SK-N-DZ (cell line): ENCODE data around the gene SMOC2.

Experiments used
- DNase-seq: peaks from one replicate; pipeline ENCODE4 v3.0.0-alpha.2; 2015; ENCODE audit warnings: low spot score

The SMOC2 gene

GRCh38 chr6:168516944-168517741 is 76.2 kb downstream of the SMOC2 start:
- DNase-seq: no peak

GRCh38 chr6:168517742-168518347 is 76.9 kb downstream of the SMOC2 start:
- no peak for DNase-seq

- DNase-seq: no peak
Observed at GRCh38 chr6:168518348-168518745, 77.4 kb downstream of the SMOC2 start.

DNA sequence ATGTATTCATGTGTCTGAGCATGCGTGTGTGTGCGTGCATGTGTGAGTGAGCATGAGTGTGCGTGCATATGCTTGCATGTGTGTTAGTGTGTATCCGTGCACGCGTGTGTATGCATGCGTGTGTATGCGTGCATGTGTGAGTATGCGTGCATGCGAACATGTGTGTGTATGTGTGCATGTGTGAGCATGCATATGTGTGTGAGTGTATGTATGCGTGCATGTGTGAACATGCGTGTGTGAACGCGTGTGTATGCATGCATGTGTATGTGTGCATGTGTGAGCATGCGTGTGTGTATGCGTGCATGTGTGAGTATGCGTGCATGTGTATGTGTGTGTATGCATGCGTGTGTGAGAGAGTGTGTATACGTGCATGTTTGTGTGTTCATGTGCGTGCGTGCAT is 77.9 kb downstream of the SMOC2 start:
- no peak for DNase-seq

GRCh38 chr6:168520233-168520632 is 79.2 kb downstream of the SMOC2 start:
- DNase-seq: no peak

DNA sequence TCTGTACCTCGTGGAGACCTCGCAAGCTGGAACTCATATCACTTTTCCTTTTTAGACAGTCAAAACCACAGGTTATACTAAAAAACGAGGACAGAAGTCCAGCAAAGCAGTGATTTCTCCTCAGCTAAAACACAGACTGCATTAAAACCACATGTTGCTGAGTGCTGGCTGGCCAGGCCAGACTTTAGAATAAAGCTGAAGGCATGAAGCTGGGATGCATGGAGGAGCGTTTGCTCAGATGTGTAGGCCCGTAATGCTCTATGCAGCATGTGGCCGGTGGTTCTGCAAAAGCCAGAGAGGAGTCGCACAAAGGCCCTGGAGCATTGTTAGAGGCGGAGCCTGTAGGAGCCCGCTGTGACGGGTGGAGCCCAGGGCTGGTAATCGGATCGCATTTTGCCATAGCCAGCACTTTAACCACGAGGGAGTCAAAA is 83.6 kb downstream of the SMOC2 start:
- DNase-seq: no peak

DNA sequence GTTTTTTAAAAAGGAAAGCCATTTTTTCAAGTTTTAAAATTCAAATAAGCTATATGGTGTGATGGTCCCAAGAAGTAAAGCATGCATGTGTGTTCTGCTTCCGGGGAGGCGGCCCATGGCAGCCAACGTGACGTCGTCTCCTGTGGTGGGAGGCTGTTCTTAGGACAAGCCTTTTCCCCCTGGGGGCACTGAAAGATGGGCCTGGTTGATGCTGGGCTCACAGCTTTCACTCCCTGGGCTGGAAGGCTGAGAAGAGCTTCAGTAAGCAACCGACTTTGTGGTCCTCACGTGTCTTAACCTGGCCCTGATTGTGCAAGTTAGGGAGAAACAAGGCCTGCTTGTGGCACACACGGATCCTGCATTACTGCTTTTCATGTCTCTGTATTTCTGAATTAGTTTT is 84.1 kb downstream of the SMOC2 start:
- DNase-seq: no peak

DNA sequence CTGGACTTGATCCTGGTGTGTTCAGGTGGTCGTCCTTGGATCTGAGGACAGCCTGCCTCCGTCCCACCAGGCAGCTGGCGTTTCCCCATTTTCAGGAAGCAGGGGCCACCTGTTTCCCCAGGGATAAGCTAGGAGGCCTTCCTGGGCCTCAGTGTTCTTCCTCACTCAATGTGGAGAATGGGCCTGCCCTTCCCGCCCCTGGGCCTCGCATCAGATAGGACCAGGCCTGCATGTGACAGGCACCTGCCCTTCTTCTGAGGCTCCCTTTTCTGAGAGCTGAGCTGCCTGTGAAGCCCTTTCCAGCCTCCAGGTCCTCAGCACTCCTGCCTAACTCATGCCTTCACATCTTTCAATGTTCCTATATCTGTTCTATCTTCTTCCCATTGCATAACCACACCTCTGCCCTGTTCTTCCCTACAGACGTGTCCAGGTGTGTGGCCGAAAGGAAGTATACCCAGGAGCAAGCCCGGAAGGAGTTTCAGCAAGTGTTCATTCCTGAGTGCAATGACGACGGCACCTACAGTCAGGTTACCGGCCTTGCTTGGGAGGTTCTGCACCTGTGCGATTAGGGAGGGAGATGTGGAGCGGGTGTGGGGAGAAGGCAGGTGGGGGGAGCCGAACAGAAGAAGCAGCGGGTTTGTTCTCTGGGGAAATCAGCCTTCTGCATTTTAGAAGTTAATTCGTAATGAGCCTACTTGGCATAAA is 85.1 kb downstream of the SMOC2 start:
- DNase-seq: no peak

- DNase-seq: no peak
Observed at GRCh38 chr6:168526841-168527281, 85.9 kb downstream of the SMOC2 start.

GRCh38 chr6:168527451-168528210 is 86.6 kb downstream of the SMOC2 start:
- DNase-seq: no peak

- DNase-seq: no peak
Observed at GRCh38 chr6:168528474-168529095, 87.6 kb downstream of the SMOC2 start.

GRCh38 chr6:168529214-168529613 is 88.2 kb downstream of the SMOC2 start:
- no peak for DNase-seq

- no peak for DNase-seq
Observed at GRCh38 chr6:168530653-168531071, 89.7 kb downstream of the SMOC2 start.

GRCh38 chr6:168532070-168532469 is 91.1 kb downstream of the SMOC2 start:
- no peak for DNase-seq

GRCh38 chr6:168533414-168533813 is 92.4 kb downstream of the SMOC2 start:
- no peak for DNase-seq

DNA sequence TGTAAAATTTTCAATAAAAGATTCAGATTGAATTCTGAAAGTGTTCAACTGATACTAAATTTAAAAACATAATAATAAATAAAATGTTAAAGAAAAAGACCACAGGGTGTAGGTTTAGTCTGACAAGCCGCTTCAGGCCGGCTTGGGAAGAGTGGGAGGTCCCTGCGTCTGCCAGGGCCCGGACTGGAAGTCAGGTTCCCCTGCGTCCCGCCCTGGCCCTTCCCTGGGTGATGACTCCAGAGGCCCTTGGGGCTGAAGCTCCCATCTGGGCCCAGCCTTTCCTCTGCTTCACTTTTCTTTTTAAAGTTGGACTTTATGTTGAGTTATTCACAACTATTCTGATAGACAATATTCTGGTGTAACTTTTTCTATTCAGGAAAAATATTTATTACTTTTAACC is 93.3 kb downstream of the SMOC2 start:
- DNase-seq: no peak

GRCh38 chr6:168535711-168536110 is 94.7 kb downstream of the SMOC2 start:
- DNase-seq: peak; percentile 4

DNA sequence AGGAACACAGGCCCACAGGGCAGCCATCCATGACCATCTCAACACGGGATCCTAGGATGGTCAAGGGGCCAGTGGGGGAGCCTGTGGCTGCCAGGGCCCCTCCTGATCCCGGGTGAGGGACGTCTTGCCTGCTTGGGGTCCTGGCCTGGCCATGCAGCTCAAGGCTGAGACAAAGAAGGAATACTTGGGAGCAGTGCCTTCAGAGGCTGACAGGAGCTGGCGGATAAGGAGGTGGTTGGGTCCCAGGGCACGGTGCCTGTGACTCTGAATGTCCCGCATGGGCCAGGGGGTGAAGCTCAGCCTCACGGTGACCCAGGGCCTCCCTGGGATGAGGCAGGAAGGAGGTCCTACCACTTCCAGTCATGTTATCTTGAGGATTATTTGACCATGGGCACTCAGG is 95.2 kb downstream of the SMOC2 start:
- DNase-seq: no peak

DNA sequence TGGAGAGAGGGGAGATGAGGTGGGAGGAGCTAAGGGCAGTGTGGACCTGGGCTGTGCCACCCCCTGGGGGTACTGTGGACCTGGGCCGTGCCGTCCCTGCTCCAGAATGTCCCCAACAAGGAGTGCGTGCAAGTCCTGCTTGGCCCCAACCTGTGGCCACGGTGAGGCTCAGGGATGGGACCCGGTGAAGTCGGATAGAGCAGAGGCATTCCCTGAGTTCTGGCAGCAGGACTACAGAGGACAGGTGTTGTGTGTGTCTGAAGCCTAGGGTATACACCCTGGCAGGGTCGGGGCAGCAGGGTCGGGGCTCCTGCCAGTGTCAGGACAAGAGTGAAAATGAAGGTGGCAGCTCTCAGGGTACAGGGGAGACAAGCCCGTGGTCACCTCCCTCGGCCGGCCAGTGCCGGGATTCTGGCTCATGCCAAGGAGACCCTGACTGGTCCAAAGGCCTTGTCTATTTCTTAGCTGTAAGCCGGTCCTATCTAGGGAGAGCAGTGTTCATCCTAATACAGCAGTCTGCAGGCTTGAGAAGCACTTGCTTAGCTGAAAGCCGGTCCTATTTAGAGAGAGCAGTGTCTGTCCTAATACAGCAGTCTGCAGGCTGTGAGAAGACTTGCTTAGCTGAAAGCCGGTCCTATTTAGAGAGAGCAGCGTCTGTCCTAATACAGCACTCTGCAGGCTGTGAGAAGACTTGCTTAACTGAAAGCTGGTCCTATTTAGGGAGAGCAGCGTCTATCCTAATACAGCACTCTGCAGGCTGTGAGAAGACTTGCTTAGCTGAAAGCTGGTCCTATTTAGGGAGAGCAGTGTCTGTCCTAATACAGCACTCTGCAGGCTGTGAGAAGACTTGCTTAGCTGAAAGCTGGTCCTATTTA is 95.9 kb downstream of the SMOC2 start:
- no peak for DNase-seq

DNA sequence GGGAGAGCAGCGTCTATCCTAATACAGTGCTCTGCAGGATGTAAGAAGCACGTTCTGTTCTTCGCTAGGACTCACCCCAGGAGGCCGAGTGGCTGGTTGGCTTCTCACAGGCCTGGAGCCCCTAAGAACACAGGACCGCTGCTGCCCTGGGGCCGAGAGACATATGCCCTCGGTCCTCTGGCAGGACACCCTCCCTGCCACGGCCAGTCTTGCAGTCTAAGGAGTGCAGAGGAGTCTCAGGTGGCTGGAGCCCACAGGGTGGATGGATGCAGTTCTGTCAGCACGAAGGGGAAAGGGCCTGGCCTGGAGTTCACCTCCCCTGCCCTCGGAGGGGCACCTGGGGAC is 96.5 kb downstream of the SMOC2 start:
- no peak for DNase-seq
